GM12873 (cell line): ENCODE results near the gene TFEB.

ENCODE experiments used
- CTCF ChIP-seq: IDR thresholded peaks from 2 replicates; pipeline ENCODE4 v1.5.1; 2012; ENCODE audit warnings: low read depth, mild to moderate bottlenecking, moderate library complexity, low read length, control low read depth; ENCODE audit not compliant: insufficient read depth; ENCODE audit errors: missing control alignments

The TFEB gene

GRCh38 chr6:41653691-41654090, 81.7 kb downstream of the TFEB start:
- TF ChIP-seq CTCF: no peak

GRCh38 chr6:41652866-41653652, 82.3 kb downstream of the TFEB start:
- no peak for TF ChIP-seq CTCF

GRCh38 chr6:41651962-41652657, 83.3 kb downstream of the TFEB start:
- TF ChIP-seq CTCF: no peak

- no peak for TF ChIP-seq CTCF
Observed at GRCh38 chr6:41651246-41651961, 84.0 kb downstream of the TFEB start.

- no peak for TF ChIP-seq CTCF
Observed at GRCh38 chr6:41650120-41650519, 85.3 kb downstream of the TFEB start.

GRCh38 chr6:41649596-41649995, 85.8 kb downstream of the TFEB start:
- TF ChIP-seq CTCF: no peak

- TF ChIP-seq CTCF: no peak
Observed at GRCh38 chr6:41648921-41649320, 86.5 kb downstream of the TFEB start.
